ENCODE data around the gene CDK4.

Gene CDK4

GRCh38 chr12:57771873-57772428 is 19.8 kb upstream of the CDK4 start, which contains the start of gene METTL1:
METTL1 (minus strand) TSS chr12:57772105; CDS start chr12:57772083, 22 bp downstream.
- peak; percentile 85 for DNase-seq (ENCODE audit: low read depth, low spot score)

DNA sequence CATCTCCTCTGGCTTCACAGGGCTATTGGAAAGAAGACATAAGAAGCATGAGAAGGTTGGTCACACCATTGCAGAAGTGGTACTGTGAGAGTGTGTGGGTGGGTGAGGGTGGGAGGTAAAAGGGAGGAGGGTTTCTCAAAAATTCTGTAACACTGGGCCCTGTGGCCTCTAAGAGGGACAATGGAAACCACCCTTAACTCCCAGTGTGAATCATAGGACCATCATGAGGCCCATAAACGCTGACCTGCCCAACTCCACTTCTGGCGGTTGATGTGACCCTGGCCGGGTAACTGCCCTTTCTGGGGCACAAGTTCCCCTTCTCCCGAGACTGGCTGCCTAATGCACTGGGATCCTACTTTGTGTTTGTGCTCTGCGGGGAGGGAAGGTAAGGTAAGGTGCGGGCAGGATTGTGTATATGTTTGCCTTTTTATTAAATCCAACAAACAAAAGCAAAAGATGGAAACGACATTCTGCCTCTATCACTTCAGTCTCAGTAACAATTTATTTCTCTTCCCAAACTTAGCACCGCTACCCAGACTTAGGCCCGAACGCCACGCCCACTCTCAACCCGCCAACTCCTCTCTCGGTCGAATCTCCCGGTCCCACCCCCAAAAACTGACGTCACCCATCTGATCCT is 19.2 kb upstream of the CDK4 start:
- DNase-seq (ENCODE audit: low read depth, low spot score): no peak

DNA sequence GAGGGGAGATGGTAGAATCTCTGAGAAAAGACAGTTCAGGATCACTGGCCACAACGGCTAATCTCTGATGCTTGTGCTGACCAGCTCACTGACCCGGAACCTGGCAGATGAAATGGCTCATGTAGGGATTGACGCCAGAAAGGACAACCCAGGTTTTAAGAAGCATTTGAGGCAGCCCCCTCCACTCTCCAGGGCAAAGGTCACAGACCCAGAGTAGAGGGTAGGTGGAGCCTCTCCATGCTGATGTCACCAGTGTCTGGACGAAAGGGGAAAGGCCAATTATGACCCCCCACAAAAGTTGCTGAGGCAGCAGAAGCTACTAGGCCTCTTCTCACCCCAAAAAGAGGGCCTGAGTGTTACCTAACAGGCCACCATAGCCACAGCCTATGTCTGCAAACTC is 18.6 kb upstream of the CDK4 start:
- DNase-seq (ENCODE audit: low read depth, low spot score): no peak

DNA sequence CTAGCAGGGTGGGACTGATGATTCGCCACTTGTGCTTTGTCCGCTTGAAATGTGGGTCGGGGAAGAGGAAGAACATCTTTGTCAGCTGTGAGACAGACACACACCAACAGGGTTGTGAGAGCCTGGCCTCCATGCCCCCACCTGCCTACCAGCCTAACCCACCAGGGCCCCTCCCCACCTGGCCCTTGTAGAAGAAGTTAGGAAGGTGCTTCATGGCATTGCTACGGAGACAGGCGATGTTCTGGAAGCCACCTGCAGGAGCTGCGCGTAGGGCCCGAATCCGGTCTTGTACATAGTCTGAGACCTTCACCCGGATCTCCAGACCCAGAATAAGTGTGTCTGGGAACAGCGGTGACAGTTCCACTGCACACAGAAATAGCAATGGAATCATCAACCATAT is 17.5 kb upstream of the CDK4 start:
- DNase-seq (ENCODE audit: low read depth, low spot score): no peak

GRCh38 chr12:57767876-57768275 is 15.8 kb upstream of the CDK4 start:
- DNase-seq (ENCODE audit: low read depth, low spot score): no peak

GRCh38 chr12:57767305-57767698 is 15.2 kb upstream of the CDK4 start:
- no peak for DNase-seq (ENCODE audit: low read depth, low spot score)

DNA sequence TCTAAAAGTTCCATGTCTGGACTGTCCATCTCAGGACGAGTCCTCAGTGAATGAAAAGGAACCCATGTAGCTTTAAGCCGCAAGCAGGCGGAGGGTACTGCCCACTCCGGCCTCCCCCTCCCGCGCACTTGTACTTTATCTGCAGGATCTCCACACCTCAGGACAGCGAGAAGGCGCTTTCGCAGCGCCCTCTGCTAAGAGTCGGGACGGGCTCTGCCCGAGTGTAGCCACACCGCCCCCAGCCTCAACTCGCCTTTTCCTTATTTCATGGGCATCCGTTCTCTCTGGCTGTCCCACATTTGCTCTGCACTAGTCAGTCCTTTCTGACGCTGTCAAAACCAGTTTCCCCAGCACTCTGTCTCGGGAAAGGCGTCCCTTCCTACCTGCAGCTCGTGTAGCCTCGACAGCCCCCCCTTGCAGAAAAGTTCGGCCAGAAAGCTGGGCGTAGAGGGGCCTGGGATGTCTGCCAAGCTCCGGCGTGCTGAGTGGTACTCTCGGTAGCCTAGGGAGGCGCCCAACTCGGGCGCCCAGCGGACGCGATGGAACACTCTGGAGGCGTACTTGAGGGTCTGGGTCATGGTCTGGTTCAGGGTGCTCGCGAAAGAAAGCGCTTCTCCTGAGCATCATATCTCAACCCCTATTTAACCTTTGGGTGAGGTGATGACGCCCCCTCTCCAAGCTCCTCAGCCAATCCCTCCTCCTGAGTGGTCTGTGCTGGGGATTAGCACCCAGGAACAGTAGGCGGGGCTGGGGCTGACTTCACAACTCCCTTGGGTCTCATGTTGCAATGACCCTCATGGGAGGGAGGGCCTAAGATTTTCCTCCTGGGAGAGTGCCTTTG is 14.6 kb upstream of the CDK4 start, which contains the start of gene CYP27B1:
TSS of gene CYP27B1 (minus strand) at position 615 of the 841 bp plus-strand sequence. CDS start at position 578, 37 bp downstream.
- DNase-seq (ENCODE audit: low read depth, low spot score): no peak

GRCh38 chr12:57765698-57766463 is 13.8 kb upstream of the CDK4 start:
- DNase-seq (ENCODE audit: low read depth, low spot score): no peak

GRCh38 chr12:57765003-57765697 is 13.0 kb upstream of the CDK4 start:
- no peak for DNase-seq (ENCODE audit: low read depth, low spot score)

GRCh38 chr12:57764662-57765002 is 12.5 kb upstream of the CDK4 start:
- no peak for DNase-seq (ENCODE audit: low read depth, low spot score)

- DNase-seq (ENCODE audit: low read depth, low spot score): no peak
These were observed 12.0 kb upstream of the CDK4 start for GRCh38 chr12:57763881-57764661.

DNA sequence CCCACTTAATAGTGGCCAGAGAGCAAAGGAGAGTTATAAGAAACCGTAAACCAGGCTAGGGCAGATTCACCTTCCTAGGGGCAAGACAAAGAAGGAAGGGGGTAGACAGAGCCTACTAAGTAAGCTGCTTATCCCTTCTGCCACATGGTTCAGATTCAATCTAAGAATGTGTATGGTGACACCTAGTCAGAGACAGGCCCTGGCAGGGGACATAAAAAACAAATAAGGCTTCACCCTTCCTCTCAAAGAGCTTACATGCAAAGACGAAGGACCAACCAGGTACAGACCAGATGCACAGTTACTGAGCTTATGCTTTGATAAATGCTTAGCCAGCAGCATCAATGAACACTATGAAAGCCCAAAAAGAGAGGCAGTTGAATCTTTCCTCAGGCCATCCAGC is 10.4 kb upstream of the CDK4 start:
- DNase-seq (ENCODE audit: low read depth, low spot score): no peak

DNA sequence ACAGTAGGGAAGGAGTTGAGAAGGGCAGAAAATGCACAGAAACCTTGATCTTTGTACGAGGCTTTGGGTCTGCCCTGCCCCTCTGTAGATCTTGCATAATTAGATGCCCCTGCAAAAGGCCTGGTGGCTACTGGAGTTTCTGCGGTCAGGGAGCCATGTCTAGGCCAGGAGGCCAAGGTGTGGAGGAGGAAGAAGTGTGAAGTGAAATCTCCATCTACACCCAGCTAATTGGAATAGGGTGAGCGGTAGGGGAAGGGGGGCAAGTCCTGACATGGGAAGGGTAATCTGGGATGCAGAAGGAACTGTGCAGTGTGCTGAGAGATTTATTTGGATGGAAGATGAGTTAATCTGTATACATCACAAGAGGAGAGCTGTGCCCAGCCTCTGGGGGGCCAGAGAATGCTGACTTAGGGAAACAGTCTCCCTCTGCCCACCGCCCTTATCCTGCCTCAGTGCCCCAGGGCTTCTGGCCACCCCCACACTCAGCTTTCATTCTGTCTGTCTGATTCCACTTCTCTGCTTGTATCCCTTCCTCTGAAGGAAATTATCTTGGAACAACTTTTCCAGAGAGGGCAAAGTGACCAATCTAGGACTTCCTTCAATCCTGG is 9.4 kb upstream of the CDK4 start:
- no peak for DNase-seq (ENCODE audit: low read depth, low spot score)

DNA sequence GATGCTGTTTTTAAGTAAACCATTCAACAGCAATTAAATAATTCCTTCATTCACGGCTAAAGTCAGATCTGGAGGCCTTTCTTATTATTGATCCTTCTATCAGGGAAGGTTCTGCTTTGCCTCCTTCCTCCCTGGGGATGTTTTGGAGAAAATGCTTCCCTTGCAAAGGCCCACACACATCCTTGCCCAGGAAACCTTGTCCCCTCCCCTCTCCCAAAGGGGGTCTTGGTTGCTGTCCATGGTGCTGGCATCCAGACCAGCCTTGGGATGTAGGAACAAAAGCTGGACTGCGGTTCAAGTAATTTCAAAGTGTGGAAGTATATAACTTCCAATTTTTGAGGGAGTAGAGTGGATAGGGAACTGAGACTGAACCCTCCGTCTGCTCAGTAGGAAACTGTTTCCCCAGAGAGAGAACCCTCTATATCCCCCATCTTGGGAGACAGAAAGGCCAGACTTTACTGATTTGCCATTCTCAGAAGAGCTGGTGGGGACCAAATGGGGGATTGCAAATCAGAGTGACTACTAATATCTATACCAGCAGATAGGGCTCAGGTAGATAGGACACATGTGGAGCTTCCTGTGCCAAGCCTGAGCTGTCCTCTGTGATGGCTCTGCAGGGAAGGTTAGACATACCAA is 8.4 kb upstream of the CDK4 start:
- DNase-seq (ENCODE audit: low read depth, low spot score): no peak

- DNase-seq (ENCODE audit: low read depth, low spot score): no peak
These were observed 7.4 kb upstream of the CDK4 start for GRCh38 chr12:57759360-57759980.

DNA sequence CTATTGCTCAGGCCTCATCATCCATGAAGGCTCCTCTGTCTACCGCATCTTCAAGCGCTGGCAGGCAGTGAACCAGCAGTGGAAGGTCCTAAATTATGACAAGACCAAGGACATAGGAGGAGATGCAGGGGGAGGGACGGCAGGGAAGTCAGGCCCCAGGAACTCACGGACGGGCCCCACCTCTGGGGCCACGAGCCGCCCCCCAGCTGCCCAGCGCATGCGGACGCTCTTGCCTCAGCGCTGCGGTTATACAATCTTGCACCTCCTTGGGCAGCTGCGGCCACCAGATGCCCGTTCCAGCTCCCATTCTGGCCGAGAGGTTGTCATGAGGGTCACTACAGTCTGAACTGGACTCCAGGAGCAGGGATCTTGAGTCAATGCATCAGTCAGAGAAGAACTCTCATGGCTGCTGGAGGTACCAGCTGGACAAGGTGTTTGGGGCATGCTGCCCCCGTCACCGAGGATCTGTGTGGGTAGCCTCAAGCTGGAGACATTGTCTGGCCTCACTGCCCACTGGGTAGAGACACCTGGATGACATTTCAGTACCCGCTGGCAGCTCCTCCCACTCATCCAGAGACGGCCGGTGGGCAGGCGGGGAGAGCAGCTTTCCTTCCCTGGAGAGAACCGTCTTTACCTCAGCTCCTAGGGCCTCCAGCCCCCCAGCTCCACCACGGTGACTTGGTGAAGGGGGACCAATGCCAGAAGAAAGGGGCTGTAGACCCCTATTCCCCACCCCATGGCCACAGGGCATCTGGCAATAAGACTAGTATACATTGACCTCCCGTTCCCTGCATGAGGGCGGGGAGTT is 6.6 kb upstream of the CDK4 start:
- no peak for DNase-seq (ENCODE audit: low read depth, low spot score)

DNA sequence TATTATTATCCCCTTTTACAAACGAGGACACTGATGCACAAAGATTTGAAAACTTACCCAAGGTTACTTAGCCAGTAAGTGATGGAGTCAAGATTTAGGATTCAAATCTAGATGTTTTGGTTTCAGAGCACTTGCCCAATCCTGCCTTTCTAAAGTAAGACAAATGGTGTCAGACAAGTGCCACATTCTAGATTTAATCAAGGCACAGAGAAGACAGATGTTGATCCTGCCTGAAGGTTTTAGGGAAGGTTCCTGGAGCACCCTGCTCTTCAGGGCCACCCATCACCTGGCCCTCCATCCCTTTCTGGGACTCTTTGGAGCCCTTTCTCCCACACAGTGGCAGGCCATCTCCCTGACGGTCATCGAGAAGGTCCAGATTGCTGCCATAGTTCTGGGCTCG is 5.7 kb upstream of the CDK4 start:
- DNase-seq (ENCODE audit: low read depth, low spot score): no peak
